Measurements from ENCODE around the gene COL4A6. TPM values are rescaled to one million over a fixed set of nuclear protein-coding genes. Genes with fewer than 3 reads are reported as not detected.

The COL4A6 gene
- total RNA-seq, 1 donor from 2014 or later = 21.1 TPM

DNA sequence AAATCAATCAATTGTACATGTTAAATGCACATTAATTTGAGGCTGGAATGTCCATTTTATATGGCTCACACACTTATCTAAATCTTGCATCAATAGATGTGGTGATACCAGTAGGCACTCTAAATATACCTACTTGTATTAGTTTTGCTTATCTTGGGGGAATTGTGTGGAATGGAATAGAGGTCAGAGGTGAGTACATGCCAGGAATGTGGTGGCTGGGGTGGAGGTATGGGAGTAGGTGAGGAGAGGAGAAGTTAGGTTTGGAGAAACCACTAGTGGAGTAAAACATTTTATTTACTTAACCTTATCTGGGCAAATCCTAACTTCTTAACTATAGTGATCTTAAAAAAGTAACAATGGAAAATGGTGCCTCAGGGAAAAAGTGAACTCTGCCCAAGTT, 183.6 kb downstream of the COL4A6 start:
- FAIRE-seq (no peak), DNase-seq (ENCODE audit: low read depth) (no peak)
- no peaks in the 10 kb centered on the region for H3K36me3 ChIP-seq (ENCODE audit: control insufficient read depth, insufficient read depth, low read length)
- no peak overlapping the region for H3K4me3 ChIP-seq (ENCODE audit: low read depth, low read length)
- H3K27me3 ChIP-seq (ENCODE audit: control insufficient read depth, insufficient read depth, low read length) = no peaks in the 10 kb centered on the region
- TF ChIP-seq, protein P1, sequence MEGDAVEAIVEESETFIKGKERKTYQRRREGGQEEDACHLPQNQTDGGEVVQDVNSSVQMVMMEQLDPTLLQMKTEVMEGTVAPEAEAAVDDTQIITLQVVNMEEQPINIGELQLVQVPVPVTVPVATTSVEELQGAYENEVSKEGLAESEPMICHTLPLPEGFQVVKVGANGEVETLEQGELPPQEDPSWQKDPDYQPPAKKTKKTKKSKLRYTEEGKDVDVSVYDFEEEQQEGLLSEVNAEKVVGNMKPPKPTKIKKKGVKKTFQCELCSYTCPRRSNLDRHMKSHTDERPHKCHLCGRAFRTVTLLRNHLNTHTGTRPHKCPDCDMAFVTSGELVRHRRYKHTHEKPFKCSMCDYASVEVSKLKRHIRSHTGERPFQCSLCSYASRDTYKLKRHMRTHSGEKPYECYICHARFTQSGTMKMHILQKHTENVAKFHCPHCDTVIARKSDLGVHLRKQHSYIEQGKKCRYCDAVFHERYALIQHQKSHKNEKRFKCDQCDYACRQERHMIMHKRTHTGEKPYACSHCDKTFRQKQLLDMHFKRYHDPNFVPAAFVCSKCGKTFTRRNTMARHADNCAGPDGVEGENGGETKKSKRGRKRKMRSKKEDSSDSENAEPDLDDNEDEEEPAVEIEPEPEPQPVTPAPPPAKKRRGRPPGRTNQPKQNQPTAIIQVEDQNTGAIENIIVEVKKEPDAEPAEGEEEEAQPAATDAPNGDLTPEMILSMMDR (IDR thresholded peaks at IDR 0.05; ENCODE audit: insufficient read depth, low read length, severe bottlenecking) = no peak

DNA sequence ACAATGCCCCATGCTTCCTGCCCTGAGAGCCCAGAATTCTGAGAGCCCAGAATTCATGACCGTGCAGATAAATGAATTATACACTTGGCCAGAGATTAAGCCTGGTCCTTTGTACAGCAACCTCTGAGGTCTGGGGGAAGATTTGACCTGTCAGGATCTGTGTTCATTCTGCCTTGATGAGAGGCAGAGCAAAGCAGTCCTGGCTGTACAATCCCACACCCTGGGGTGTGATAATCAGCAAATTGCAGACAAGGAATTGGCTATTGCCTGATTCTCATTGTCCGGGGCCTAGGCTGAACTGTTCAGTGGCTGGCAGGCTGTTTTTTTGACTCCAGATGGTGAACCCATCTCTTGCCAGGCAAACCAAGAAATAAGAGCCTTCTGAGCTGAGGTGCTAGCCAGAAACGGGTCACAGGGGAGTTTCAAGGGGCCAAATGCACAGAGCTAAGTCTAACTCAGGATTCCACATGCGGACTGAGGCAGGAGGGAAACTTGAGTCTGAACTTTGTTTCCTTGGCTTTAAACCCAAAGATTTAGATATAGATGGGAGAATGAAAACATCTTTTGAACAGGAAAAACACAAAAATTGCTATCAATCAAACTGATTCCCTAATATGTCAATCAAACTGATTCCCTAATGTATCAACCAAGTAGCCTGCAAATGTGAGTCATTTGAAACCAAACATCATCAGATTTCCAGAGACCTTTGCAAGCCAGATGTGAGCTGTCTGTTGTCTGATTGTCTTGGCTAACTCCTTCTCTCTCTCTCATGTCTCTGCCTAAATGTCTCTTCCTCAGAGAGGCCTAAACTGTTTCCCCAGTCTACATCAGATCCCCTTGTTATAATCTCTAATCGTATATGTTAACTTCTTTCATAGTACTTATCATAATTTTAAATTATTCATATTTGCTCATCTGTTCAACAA, 187.3 kb downstream of the COL4A6 start:
- DNase-seq (ENCODE audit: low read depth) (no peak), FAIRE-seq (no peak)
- no peak overlapping the region for H3K4me3 ChIP-seq (ENCODE audit: low read depth, low read length)
- no peaks in the 10 kb centered on the region for H3K36me3 ChIP-seq (ENCODE audit: control insufficient read depth, insufficient read depth, low read length)
- TF ChIP-seq, protein P1 (IDR thresholded peaks at IDR 0.05; ENCODE audit: insufficient read depth, low read length, severe bottlenecking) = no peak
- no peaks in the 10 kb centered on the region for H3K27me3 ChIP-seq (ENCODE audit: control insufficient read depth, insufficient read depth, low read length)

DNA sequence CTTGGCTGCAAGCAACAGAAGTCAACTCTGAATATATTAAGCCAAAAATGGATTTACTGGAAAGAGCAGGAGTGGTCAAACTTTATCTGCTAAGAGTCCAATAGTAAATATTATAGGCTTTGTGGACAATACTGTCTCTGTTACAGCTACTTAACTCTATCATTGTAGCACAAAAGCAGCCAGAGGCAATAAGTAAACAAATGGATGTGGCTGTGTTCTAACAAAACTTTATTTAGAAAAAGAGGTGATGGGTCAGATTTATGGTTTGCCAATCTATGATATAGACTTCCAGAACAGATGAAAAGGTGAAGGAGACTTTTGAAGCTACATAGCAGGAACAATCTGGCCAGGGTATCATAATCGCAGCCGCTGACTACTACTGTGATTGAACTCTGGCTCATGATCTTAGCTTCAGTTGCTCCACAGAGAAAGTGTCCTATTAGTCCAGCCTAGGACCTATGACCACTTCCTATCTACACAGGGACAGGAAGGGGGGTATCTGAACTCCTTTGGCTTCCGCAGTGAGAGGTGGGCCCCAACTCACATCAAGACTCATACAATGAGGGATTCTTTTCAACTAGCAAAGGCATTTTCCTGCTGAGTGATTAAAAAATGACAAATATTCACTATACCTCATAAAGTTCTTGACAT, 191.8 kb downstream of the COL4A6 start:
- no peak for FAIRE-seq

DNA sequence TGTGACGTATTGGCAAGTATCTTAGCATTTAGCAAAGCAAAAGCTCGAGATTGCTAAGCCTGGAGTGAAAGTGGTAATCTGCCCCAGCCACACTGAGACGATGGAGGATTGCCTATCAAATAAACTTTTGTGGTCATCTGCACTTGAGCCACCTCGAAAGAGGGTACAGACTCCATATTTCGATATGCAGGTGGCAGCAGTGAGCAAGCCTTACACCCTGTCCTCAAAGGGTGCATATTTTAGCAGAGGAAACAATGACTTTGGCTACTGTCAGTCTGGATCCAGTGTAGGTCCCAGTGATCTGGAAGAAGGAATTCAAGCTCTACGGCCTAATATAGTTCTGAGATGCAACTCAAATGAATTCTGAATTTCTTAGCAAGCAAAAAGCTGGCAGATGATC, 192.8 kb downstream of the COL4A6 start:
- FAIRE-seq (no peak), DNase-seq (ENCODE audit: low read depth) (no peak)
- no peak overlapping the region for H3K4me3 ChIP-seq (ENCODE audit: low read depth, low read length)
- TF ChIP-seq, protein P1 (IDR thresholded peaks at IDR 0.05; ENCODE audit: insufficient read depth, low read length, severe bottlenecking) = no peak
- H3K27me3 ChIP-seq (ENCODE audit: control insufficient read depth, insufficient read depth, low read length) = no peaks in the 10 kb centered on the region
- H3K36me3 ChIP-seq (ENCODE audit: control insufficient read depth, insufficient read depth, low read length) = no peaks in the 10 kb centered on the region

More for the DNA sequence above, 191.8 kb downstream of the COL4A6 start:
- Histone ChIP-seq H3K4me3 (ENCODE audit: low read depth, low read length) (no peak overlapping the region), H3K36me3 (ENCODE audit: control insufficient read depth, insufficient read depth, low read length) (no peaks in the 10 kb centered on the region), H3K27me3 (ENCODE audit: control insufficient read depth, insufficient read depth, low read length) (no peaks in the 10 kb centered on the region)
- TF ChIP-seq, protein P1 (IDR thresholded peaks at IDR 0.05; ENCODE audit: insufficient read depth, low read length, severe bottlenecking) = no peak
- no peak for DNase-seq (ENCODE audit: low read depth)

DNA sequence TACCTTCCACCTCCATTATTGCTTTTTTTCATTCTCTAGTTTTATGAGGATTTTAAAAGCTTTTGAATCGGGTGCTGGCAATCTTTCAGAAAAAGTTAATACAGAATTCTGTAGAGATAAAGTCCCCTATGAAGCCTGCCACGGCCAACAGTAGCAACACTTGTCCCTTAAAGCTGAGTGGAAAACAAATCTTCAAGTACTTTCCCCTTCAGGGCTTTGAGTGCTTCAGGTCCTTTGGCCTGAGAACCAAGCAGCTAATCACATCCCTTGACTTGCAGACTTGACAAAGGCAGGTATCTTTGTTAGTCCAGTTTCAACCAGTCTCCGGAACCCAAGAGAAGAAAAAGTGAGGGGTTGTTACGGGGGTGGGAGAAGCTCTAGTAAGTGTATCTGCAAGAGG, 202.2 kb downstream of the COL4A6 start:
- Histone ChIP-seq H3K27me3 (ENCODE audit: control insufficient read depth, insufficient read depth, low read length) (no peaks in the 10 kb centered on the region), H3K36me3 (ENCODE audit: control insufficient read depth, insufficient read depth, low read length) (no peaks in the 10 kb centered on the region), H3K4me3 (ENCODE audit: low read depth, low read length) (no peak overlapping the region)
- TF ChIP-seq, protein P1 (IDR thresholded peaks at IDR 0.05; ENCODE audit: insufficient read depth, low read length, severe bottlenecking) = no peak
- no peak for FAIRE-seq
- no peak for DNase-seq (ENCODE audit: low read depth)
